Fibroblast of lung (primary cell): Measurements from ENCODE around the gene APP. TPM values are rescaled to one million over a fixed set of nuclear protein-coding genes. Genes with fewer than 3 reads are reported as not detected.
A peak's percentile ranks its signal among the peaks of the same experiment; 100 is the strongest.

Source experiments
- DNase-seq, 2 donors: peaks; one replicate each; pipeline versions ENCODE4 v3.0.0 to v3.0.0-alpha.2; 2010; ENCODE audit warnings: low read depth in 2 of 2
- H2AFZ ChIP-seq: 2 replicates; pipeline ENCODE4 v1.5.1; 2012; ENCODE audit warnings: low read length, control low read depth, inconsistent platforms
- H3K27ac ChIP-seq: 2 replicates; pipeline ENCODE4 v1.5.1; 2011; ENCODE audit warnings: low read length, control low read depth; ENCODE audit not compliant: insufficient read depth
- H3K27me3 ChIP-seq: 2 replicates; pipeline ENCODE4 v1.5.1; 2011; ENCODE audit warnings: mild to moderate bottlenecking, low read length; ENCODE audit not compliant: control insufficient read depth, insufficient read depth
- H3K36me3 ChIP-seq: 2 replicates; pipeline ENCODE4 v1.5.1; 2011; ENCODE audit warnings: low read length; ENCODE audit not compliant: control insufficient read depth, insufficient read depth
- H3K4me1 ChIP-seq: 2 replicates; pipeline ENCODE4 v1.5.1; 2011; ENCODE audit warnings: low read length; ENCODE audit not compliant: control insufficient read depth, insufficient read depth; ENCODE audit errors: extremely low read depth
- H3K4me2 ChIP-seq: 2 replicates; pipeline ENCODE4 v1.5.1; 2011; ENCODE audit warnings: low read length, control low read depth; ENCODE audit not compliant: insufficient read depth; ENCODE audit errors: extremely low read depth
- H3K4me3 ChIP-seq, 4 experiments: fragments of 200-600 bp in 1 of 4; sonication (generic) in 1 of 4; replicated peaks in 1 of 4; 2 replicates each; pipeline ENCODE4 v1.5.1; 2011 to 2016; ENCODE audit warnings: low read length in 4 of 4, low read depth in 3 of 4, mild to moderate bottlenecking in 3 of 4, control low read depth in 2 of 4, inconsistent platforms in 1 of 4, mixed read lengths in 1 of 4; ENCODE audit not compliant: insufficient read depth in 1 of 4; ENCODE audit errors: control extremely low read depth in 1 of 4
- H3K79me2 ChIP-seq: 2 replicates; pipeline ENCODE4 v1.5.1; 2012; ENCODE audit warnings: mild to moderate bottlenecking, low read length, inconsistent platforms; ENCODE audit not compliant: control insufficient read depth, insufficient read depth
- H3K9ac ChIP-seq: 2 replicates; pipeline ENCODE4 v1.5.1; 2011; ENCODE audit warnings: mild to moderate bottlenecking, low read length, control low read depth; ENCODE audit not compliant: insufficient read depth
- H3K9me3 ChIP-seq: 2 replicates; pipeline ENCODE4 v1.5.1; 2012; ENCODE audit warnings: low read depth, low read length; ENCODE audit not compliant: control insufficient read depth, insufficient read depth
- H4K20me1 ChIP-seq: 2 replicates; pipeline ENCODE4 v1.5.1; 2011; ENCODE audit warnings: low read length; ENCODE audit not compliant: control insufficient read depth, insufficient read depth; ENCODE audit errors: extremely low read depth
- EZH2 ChIP-seq: IDR thresholded peaks from 2 replicates; pipeline ENCODE4 v1.5.1; 2012; ENCODE audit warnings: low read length, control low read depth, mild to moderate bottlenecking; ENCODE audit errors: missing control alignments
- polyA plus RNA-seq, 2 donors: library from polyadenylated mRNA; depleted of rRNA in 1 of 2; stranded (reverse) in 1 of 2; unstranded in 1 of 2; fragments of >200 nt; gene quantifications; 2 replicates each; pipeline ENCODE4 v1.2.1, GENCODE V29; 2011 to 2012; ENCODE audit warnings: missing spikeins in 1 of 2
- total RNA-seq: library from RNA; depleted of rRNA; stranded (reverse); fragments of >200 nt; gene quantifications from 2 replicates; pipeline ENCODE4 v1.2.1, GENCODE V29; 2014
- TF ChIP-seq, protein P1 (sequence below), 2 donors: IDR thresholded peaks in 1 of 2; conservative IDR thresholded peaks in 1 of 2; 1 replicate in 1 of 2; 2 replicates in 1 of 2; pipeline ENCODE4 v1.5.1; 2011 to 2012; ENCODE audit warnings: low read length in 2 of 2, control low read depth in 1 of 2, inconsistent platforms in 1 of 2, low read depth in 1 of 2, mild to moderate bottlenecking in 1 of 2

Gene APP
- total and polyA plus RNA-seq, 2 donors (not counting 1 experiment from before 2014, with no cell fraction given), result 633 to 1,088 TPM

DNA sequence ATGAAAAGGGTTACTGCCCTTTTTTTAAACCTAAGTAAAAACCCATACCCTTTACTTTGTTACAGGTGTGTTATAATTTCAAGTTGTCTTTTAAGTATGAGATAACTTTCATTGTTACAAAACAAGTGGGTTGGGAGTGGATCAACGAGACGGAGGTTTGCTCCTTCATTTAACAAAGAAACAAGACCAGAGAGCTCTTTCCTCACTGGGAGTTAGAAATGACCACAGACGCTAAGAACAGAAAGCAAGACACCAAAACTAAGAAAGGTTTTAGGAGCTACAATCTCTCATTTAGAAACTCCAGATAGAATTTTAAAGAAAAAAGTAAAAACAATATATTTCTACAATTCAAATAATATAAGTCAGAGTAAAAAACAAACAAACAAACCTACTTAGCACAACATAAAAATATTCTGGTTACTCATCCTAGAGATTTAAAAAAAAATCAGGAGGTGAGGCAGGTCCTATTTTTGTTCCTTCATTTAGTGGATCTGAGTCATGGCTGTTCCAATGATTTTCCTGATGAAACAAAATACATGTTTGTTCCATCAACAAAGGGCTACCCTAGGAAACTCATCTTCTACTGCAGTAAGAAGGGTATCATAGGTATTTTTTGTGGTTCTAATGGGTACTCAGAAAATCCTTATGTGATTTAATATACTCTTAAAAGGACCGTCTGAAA, 33.0 kb downstream of the APP start:
- Histone ChIP-seq H3K4me3 (no peak overlapping the region), H3K4me2 (no peak overlapping the region), H3K36me3 (no peaks in the 10 kb centered on the region), H3K4me1 (peaks cover 3% of the 10 kb centered on the region), H4K20me1 (no peaks in the 10 kb centered on the region), H3K79me2 (peaks cover 61% of the 10 kb centered on the region), H3K27me3 (no peaks in the 10 kb centered on the region), H3K9ac (no peak overlapping the region), H3K9me3 (no peaks in the 10 kb centered on the region), H2AFZ (no peak overlapping the region), H3K27ac (no peak overlapping the region)
- DNase-seq, result no peak
- TF ChIP-seq, protein P1, sequence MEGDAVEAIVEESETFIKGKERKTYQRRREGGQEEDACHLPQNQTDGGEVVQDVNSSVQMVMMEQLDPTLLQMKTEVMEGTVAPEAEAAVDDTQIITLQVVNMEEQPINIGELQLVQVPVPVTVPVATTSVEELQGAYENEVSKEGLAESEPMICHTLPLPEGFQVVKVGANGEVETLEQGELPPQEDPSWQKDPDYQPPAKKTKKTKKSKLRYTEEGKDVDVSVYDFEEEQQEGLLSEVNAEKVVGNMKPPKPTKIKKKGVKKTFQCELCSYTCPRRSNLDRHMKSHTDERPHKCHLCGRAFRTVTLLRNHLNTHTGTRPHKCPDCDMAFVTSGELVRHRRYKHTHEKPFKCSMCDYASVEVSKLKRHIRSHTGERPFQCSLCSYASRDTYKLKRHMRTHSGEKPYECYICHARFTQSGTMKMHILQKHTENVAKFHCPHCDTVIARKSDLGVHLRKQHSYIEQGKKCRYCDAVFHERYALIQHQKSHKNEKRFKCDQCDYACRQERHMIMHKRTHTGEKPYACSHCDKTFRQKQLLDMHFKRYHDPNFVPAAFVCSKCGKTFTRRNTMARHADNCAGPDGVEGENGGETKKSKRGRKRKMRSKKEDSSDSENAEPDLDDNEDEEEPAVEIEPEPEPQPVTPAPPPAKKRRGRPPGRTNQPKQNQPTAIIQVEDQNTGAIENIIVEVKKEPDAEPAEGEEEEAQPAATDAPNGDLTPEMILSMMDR (conservative IDR thresholded peaks at IDR 0.05 in 1 of 2, IDR thresholded peaks at IDR 0.05 in 1 of 2; ENCODE audit: low read depth in 1 of 2, low read length in 2 of 2), result no peak
- TF ChIP-seq EZH2, result no peak

DNA sequence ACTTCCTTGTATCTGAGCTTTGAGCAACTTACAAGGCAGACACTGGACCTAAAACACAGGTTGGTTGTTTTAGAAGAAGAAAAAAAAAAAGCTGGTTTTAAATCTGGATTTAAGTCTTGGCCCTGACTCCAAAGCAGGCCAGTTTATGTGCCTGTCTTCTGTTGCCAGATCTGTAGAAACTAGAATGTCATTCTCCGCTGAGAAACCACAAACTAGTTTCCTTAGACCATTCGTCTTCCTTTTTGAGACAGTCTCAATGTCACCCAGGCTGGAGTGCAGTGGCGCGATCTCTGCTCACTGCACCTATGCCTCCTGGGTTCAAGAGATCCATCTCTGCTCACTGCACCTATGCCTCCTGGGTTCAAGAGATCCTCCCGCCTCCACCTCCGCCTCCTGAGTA, 33.9 kb downstream of the APP start:
- Histone ChIP-seq H2AFZ (no peak overlapping the region), H3K9me3 (no peaks in the 10 kb centered on the region), H3K27ac (no peak overlapping the region), H3K27me3 (no peaks in the 10 kb centered on the region), H4K20me1 (no peaks in the 10 kb centered on the region), H3K4me1 (peaks cover 3% of the 10 kb centered on the region), H3K4me3 (no peak overlapping the region), H3K79me2 (peaks cover 61% of the 10 kb centered on the region), H3K9ac (no peak overlapping the region), H3K4me2 (no peak overlapping the region), H3K36me3 (no peaks in the 10 kb centered on the region)
- DNase-seq, result peak in 1 of 2 donors; percentile 51
- TF ChIP-seq, protein P1 (conservative IDR thresholded peaks at IDR 0.05 in 1 of 2, IDR thresholded peaks at IDR 0.05 in 1 of 2; ENCODE audit: low read depth in 1 of 2, low read length in 2 of 2), result no peak
- TF ChIP-seq EZH2, result no peak

DNA sequence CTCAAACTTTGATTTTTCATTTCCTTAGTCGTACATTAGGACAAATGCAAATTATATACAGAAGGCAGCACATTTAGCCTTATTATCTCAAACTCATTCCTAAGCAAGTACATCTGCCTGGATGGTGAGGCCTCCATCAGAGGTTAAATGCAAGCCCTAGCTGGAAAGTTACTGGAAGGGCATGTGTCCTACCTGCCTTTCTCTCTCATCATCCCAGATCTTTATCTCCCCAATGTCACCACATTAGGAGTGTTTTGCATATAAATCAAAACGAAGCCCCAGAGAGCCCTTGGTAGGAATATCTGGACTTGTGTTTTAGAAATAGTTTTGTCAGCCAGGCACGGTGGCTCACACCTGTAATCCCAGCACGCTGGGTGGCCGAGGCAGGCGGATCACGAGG, 35.0 kb downstream of the APP start:
- Histone ChIP-seq H3K4me1 (peaks cover 3% of the 10 kb centered on the region), H3K27me3 (no peaks in the 10 kb centered on the region), H4K20me1 (no peaks in the 10 kb centered on the region), H3K9me3 (no peaks in the 10 kb centered on the region), H3K27ac (no peak overlapping the region), H3K36me3 (no peaks in the 10 kb centered on the region), H3K79me2 (peaks cover 62% of the 10 kb centered on the region), H3K4me2 (no peak overlapping the region), H3K4me3 (no peak overlapping the region), H3K9ac (no peak overlapping the region), H2AFZ (no peak overlapping the region)
- no peak for DNase-seq
- TF ChIP-seq, protein P1 (conservative IDR thresholded peaks at IDR 0.05 in 1 of 2, IDR thresholded peaks at IDR 0.05 in 1 of 2; ENCODE audit: low read depth in 1 of 2, low read length in 2 of 2), result no peak
- TF ChIP-seq EZH2, result no peak
